ENCODE measurements around the gene GGT6. TPM values are rescaled to one million over a fixed set of nuclear protein-coding genes. Genes with fewer than 3 reads are reported as not detected.

The GGT6 gene
- total RNA-seq, 1 experiment from 2014 or later: 3.7 TPM

DNA sequence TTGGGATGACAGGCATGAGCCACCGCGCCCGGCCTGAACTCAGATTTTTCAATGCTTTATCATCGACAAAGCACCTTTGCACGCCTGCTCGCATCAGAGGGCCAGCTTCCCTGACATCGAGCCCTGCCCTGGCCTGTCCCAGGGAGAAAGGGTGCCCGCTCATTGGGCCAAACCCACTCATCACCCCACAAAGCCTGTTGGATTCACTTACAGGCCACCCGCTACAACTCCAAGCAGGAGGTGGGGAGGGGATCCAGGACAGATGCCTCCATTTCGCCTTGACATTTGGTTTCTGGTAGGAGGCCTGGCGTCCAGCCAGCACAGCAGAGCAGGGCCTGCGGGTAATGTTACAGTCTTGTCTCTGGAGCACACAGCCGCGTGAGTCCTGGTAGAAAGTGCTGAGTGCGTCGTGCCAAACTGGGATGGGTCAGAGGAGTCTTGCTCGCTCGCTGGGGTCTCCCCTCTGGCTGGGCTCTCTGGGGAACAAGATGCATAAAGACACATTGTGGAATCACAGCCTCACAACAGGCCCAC is 43.8 kb upstream of the GGT6 start:
- DNase-seq: no peak
- no peaks in the 10 kb centered on the region for H4K20me1 ChIP-seq (ENCODE audit: insufficient read depth)
- H3K4me2 ChIP-seq: no peak overlapping the region
- no peaks in the 10 kb centered on the region for H3K36me3 ChIP-seq (ENCODE audit: low read depth)
- CTCF ChIA-PET: no interaction called here
- peaks cover 15% of the 10 kb centered on the region for H3K4me1 ChIP-seq (replicated peaks; ENCODE audit: insufficient read depth)
- H3K27me3 ChIP-seq (ENCODE audit: insufficient read depth, low read depth): peaks cover 25% of the 10 kb centered on the region
- no peaks in the 10 kb centered on the region for H3K9me3 ChIP-seq (ENCODE audit: insufficient read depth, low read depth)
- BruUV-seq (replicated peaks): no TSS peak
- no peaks in the 10 kb centered on the region for H3K79me2 ChIP-seq (ENCODE audit: low read depth)
- POLR2A ChIA-PET (ENCODE audit: unreplicated experiment): no interaction called here
- H2AFZ ChIP-seq: no peak overlapping the region
- peaks cover 9% of the 10 kb centered on the region; the same call in 1 of the 2 replicates for H3F3A ChIP-seq (ENCODE audit: insufficient read depth, low read depth)
- intact Hi-C loops (cut with micrococcal nuclease; ENCODE audit: unreplicated experiment): no loop called here
- no peak overlapping the region for H3K27ac ChIP-seq
- no peaks in the 10 kb centered on the region for H3K9me2 ChIP-seq (ENCODE audit: insufficient read depth)
- TF ChIP-seq, protein P1, sequence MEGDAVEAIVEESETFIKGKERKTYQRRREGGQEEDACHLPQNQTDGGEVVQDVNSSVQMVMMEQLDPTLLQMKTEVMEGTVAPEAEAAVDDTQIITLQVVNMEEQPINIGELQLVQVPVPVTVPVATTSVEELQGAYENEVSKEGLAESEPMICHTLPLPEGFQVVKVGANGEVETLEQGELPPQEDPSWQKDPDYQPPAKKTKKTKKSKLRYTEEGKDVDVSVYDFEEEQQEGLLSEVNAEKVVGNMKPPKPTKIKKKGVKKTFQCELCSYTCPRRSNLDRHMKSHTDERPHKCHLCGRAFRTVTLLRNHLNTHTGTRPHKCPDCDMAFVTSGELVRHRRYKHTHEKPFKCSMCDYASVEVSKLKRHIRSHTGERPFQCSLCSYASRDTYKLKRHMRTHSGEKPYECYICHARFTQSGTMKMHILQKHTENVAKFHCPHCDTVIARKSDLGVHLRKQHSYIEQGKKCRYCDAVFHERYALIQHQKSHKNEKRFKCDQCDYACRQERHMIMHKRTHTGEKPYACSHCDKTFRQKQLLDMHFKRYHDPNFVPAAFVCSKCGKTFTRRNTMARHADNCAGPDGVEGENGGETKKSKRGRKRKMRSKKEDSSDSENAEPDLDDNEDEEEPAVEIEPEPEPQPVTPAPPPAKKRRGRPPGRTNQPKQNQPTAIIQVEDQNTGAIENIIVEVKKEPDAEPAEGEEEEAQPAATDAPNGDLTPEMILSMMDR (conservative IDR thresholded peaks at IDR 0.05): no peak
- no peak for TF ChIP-seq EZH2 (IDR thresholded peaks at IDR 0.05; ENCODE audit: low read depth)
- no peak overlapping the region for H3K4me3 ChIP-seq

DNA sequence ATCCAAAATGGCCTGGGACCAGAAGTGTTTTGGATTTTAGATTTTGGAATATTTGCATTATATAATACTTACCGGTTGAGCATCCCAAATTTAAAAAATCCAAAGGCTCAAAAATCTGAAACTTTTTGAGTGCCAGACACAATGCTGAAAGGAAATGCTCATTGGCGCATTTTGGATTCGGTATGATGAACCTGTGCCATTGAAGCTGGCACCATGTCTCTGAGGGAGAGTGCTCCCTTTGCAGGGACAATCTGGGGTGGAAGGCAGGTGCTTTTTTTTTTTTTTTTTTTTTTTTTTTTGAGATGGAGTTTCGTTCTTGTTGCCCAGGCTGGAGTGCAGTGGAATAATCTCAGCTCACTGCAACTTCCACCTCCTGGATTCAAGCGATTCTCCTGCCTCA is 41.7 kb upstream of the GGT6 start:
- Histone ChIP-seq H3K27me3 (ENCODE audit: insufficient read depth, low read depth) (peaks cover 25% of the 10 kb centered on the region), H3K4me2 (no peak overlapping the region), H2AFZ (no peak overlapping the region), H3F3A (ENCODE audit: insufficient read depth, low read depth) (peaks cover 13% of the 10 kb centered on the region; the same call in 1 of the 2 replicates), H4K20me1 (ENCODE audit: insufficient read depth) (no peaks in the 10 kb centered on the region), H3K4me3 (no peak overlapping the region), H3K36me3 (ENCODE audit: low read depth) (no peaks in the 10 kb centered on the region), H3K9me3 (ENCODE audit: insufficient read depth, low read depth) (no peaks in the 10 kb centered on the region), H3K9me2 (ENCODE audit: insufficient read depth) (no peaks in the 10 kb centered on the region), H3K27ac (no peak overlapping the region), H3K4me1 (replicated peaks; ENCODE audit: insufficient read depth) (peaks cover 16% of the 10 kb centered on the region), H3K79me2 (ENCODE audit: low read depth) (no peaks in the 10 kb centered on the region)
- no peak for TF ChIP-seq EZH2 (IDR thresholded peaks at IDR 0.05; ENCODE audit: low read depth)
- TF ChIP-seq, protein P1 (conservative IDR thresholded peaks at IDR 0.05): no peak
- no peak for DNase-seq
- POLR2A ChIA-PET (ENCODE audit: unreplicated experiment): no interaction called here
- BruUV-seq (replicated peaks): no TSS peak
- intact Hi-C loops (cut with micrococcal nuclease; ENCODE audit: unreplicated experiment): no loop called here
- CTCF ChIA-PET: no interaction called here

DNA sequence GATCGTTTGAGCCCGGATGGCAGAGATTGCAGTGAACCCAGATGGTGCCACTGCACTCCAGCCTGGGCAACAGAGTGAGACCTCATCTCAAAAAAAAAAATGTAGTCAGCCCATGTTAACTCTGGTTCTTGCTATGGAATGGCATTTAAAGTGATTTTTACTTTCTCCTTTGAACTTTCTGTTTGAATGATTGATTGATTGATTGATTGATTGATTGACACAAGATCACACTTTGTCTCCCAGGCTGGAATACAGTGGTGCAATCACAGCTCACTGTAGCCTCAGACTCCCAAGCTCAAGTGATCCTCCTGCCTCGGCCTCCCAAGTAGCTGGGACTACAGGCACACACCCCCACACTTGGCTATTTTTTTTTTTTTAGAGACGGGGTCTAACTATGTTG is 40.9 kb upstream of the GGT6 start:
- Histone ChIP-seq H3K27me3 (ENCODE audit: insufficient read depth, low read depth) (peaks cover 31% of the 10 kb centered on the region), H4K20me1 (ENCODE audit: insufficient read depth) (no peaks in the 10 kb centered on the region), H3K27ac (no peak overlapping the region), H3K4me1 (replicated peaks; ENCODE audit: insufficient read depth) (peaks cover 16% of the 10 kb centered on the region), H3K9me3 (ENCODE audit: insufficient read depth, low read depth) (no peaks in the 10 kb centered on the region), H3K4me2 (no peak overlapping the region), H3K9me2 (ENCODE audit: insufficient read depth) (no peaks in the 10 kb centered on the region), H3F3A (ENCODE audit: insufficient read depth, low read depth) (peaks cover 13% of the 10 kb centered on the region; the same call in 1 of the 2 replicates), H3K36me3 (ENCODE audit: low read depth) (no peaks in the 10 kb centered on the region), H3K79me2 (ENCODE audit: low read depth) (no peaks in the 10 kb centered on the region), H3K4me3 (no peak overlapping the region), H2AFZ (no peak overlapping the region)
- POLR2A ChIA-PET (ENCODE audit: unreplicated experiment): interaction anchor here (0.6 kb wide), 1 partner anchor 1431 kb away, joined by 3 read pairs; no protein-coding TSS in a partner anchor
- TF ChIP-seq EZH2 (IDR thresholded peaks at IDR 0.05; ENCODE audit: low read depth): no peak
- TF ChIP-seq, protein P1 (conservative IDR thresholded peaks at IDR 0.05): no peak
- BruUV-seq (replicated peaks): no TSS peak
- intact Hi-C loops (cut with micrococcal nuclease; ENCODE audit: unreplicated experiment): no loop called here
- CTCF ChIA-PET: no interaction called here
- no peak for DNase-seq
